ENCODE results near the gene POLE. TPM values are rescaled to one million over a fixed set of nuclear protein-coding genes. Genes with fewer than 3 reads are reported as not detected.
A peak's percentile ranks its signal among the peaks of the same experiment; 100 is the strongest.

POLE gene
- total RNA-seq, 1 experiment from 2014 or later, result 62.9 TPM

GRCh38 chr12:132685400-132685799 lies 1.7 kb downstream of the POLE start:
- intact Hi-C loops (cut with micrococcal nuclease; ENCODE audit: unreplicated experiment), result no loop called here
- Histone ChIP-seq H3K36me3 (ENCODE audit: low read depth) (no peaks in the 10 kb centered on the region), H3K27me3 (ENCODE audit: insufficient read depth, low read depth) (no peaks in the 10 kb centered on the region), H3K9me2 (ENCODE audit: insufficient read depth) (no peaks in the 10 kb centered on the region), H3F3A (ENCODE audit: insufficient read depth, low read depth) (no peaks in the 10 kb centered on the region), H2AFZ (no peak overlapping the region), H4K20me1 (ENCODE audit: insufficient read depth) (peaks cover 5% of the 10 kb centered on the region; the same call in 1 of the 2 replicates), H3K27ac (no peak overlapping the region), H3K79me2 (ENCODE audit: low read depth) (peaks cover 51% of the 10 kb centered on the region), H3K4me1 (replicated peaks; ENCODE audit: insufficient read depth) (peaks cover 13% of the 10 kb centered on the region), H3K4me2 (peak overlapping the region; percentile 19; the same call in 1 of the 2 replicates), H3K4me3 (no peak overlapping the region), H3K9me3 (ENCODE audit: insufficient read depth, low read depth) (no peaks in the 10 kb centered on the region)
- TF ChIP-seq CTCF (conservative IDR thresholded peaks at IDR 0.05), result no peak
- TF ChIP-seq EZH2 (IDR thresholded peaks at IDR 0.05; ENCODE audit: low read depth), result no peak
- no peak for DNase-seq
- BruUV-seq (replicated peaks), result TSS peak; percentile 71
- ChIA-PET POLR2A (ENCODE audit: unreplicated experiment) (no interaction called here), CTCF (no interaction called here)

- Histone ChIP-seq H3K4me1 (replicated peaks; ENCODE audit: insufficient read depth) (no peaks in the 10 kb centered on the region), H3K4me3 (no peak overlapping the region), H3K9me2 (ENCODE audit: insufficient read depth) (no peaks in the 10 kb centered on the region), H3K36me3 (ENCODE audit: low read depth) (peaks cover 10% of the 10 kb centered on the region), H4K20me1 (ENCODE audit: insufficient read depth) (peaks cover 6% of the 10 kb centered on the region; the same call in 1 of the 2 replicates), H3F3A (ENCODE audit: insufficient read depth, low read depth) (no peaks in the 10 kb centered on the region), H3K79me2 (ENCODE audit: low read depth) (peaks cover 16% of the 10 kb centered on the region), H3K27me3 (ENCODE audit: insufficient read depth, low read depth) (no peaks in the 10 kb centered on the region), H3K4me2 (no peak overlapping the region), H2AFZ (no peak overlapping the region), H3K27ac (no peak overlapping the region), H3K9me3 (ENCODE audit: insufficient read depth, low read depth) (no peaks in the 10 kb centered on the region)
- no peak for DNase-seq
- POLR2A ChIA-PET (ENCODE audit: unreplicated experiment), result no interaction called here
- no peak for TF ChIP-seq EZH2 (IDR thresholded peaks at IDR 0.05; ENCODE audit: low read depth)
- no peak for TF ChIP-seq CTCF (conservative IDR thresholded peaks at IDR 0.05)
- no TSS peak for BruUV-seq (replicated peaks)
- CTCF ChIA-PET, result no interaction called here
- intact Hi-C loops (cut with micrococcal nuclease; ENCODE audit: unreplicated experiment), result no loop called here
Measured at GRCh38 chr12:132677492-132677891, 9.7 kb downstream of the POLE start.

GRCh38 chr12:132675757-132676432 lies 11.2 kb downstream of the POLE start:
- DNase-seq, result no peak
- ChIA-PET CTCF (no interaction called here), POLR2A (ENCODE audit: unreplicated experiment) (no interaction called here)
- Histone ChIP-seq H2AFZ (no peak overlapping the region), H3K4me3 (no peak overlapping the region), H3K36me3 (ENCODE audit: low read depth) (peaks cover 15% of the 10 kb centered on the region), H3F3A (ENCODE audit: insufficient read depth, low read depth) (no peaks in the 10 kb centered on the region), H3K27me3 (ENCODE audit: insufficient read depth, low read depth) (no peaks in the 10 kb centered on the region), H3K9me3 (ENCODE audit: insufficient read depth, low read depth) (no peaks in the 10 kb centered on the region), H3K4me2 (no peak overlapping the region), H3K4me1 (replicated peaks; ENCODE audit: insufficient read depth) (no peaks in the 10 kb centered on the region), H3K9me2 (ENCODE audit: insufficient read depth) (no peaks in the 10 kb centered on the region), H4K20me1 (ENCODE audit: insufficient read depth) (peaks cover 6% of the 10 kb centered on the region; the same call in 1 of the 2 replicates), H3K27ac (no peak overlapping the region), H3K79me2 (ENCODE audit: low read depth) (peaks cover 3% of the 10 kb centered on the region; the same call in 1 of the 2 replicates)
- intact Hi-C loops (cut with micrococcal nuclease; ENCODE audit: unreplicated experiment), result no loop called here
- no TSS peak for BruUV-seq (replicated peaks)
- TF ChIP-seq EZH2 (IDR thresholded peaks at IDR 0.05; ENCODE audit: low read depth) (no peak), CTCF (conservative IDR thresholded peaks at IDR 0.05) (no peak)
